GM19035 (cell line): ENCODE data around the gene BET1L.
"Not testable (repeated sequence)": the region's sequence is repeated elsewhere in the genome, so short reads cannot be mapped to it uniquely, and the experiment has no call there.

Experiments
- ATAC-seq: cut with Tn5 transposase; IDR thresholded peaks from one replicate; pipeline ENCODE4 v1.9.1; 2021; ENCODE audit not compliant: unreplicated experiment

BET1L gene

DNA sequence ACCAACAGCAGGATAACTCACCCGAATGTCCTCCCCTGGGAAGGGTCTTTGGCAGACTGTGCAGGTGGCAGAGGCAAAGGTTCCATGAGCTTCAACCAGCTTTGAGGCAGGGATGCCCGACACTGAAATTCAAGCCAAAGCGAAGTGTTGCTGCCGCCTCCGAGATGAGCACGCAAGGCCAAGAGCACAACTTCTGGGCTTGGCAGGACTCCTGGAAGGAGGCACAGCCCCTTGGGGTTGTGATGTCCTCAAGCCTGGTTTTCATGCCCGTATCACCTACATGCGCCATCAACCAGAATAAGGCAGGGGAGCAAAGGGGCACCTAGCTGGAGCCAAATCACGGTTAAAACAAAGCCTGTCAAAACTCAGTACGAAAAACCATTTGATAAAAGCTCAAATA, 23.2 kb upstream of the BET1L start:
- ATAC-seq: no peak

DNA sequence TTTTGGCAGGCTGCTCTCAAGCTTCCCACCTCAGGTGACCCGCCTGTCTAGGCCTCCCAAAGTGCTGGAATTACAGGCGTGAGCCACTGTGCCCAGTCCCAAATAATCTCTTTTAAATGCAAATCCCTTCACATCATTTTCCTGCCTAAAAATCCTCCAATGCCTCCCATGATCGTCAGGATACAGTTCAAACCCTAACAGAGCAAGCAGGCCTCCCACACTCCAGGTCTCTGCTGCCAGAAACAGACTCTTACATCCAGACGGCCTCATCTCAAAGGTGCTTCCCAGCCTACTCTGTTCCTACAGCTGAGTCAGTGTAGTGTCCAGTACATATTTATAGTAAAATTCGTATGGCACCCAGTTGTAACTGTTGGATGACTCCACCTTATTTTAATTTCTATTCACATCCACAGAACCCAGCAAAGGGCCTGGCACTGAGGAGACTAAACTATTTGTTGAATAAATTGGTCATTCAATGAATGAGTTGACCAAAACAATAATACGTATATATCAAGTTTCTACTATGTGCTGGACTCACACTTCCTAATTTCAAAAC, 20.7 kb upstream of the BET1L start:
- no peak for ATAC-seq

DNA sequence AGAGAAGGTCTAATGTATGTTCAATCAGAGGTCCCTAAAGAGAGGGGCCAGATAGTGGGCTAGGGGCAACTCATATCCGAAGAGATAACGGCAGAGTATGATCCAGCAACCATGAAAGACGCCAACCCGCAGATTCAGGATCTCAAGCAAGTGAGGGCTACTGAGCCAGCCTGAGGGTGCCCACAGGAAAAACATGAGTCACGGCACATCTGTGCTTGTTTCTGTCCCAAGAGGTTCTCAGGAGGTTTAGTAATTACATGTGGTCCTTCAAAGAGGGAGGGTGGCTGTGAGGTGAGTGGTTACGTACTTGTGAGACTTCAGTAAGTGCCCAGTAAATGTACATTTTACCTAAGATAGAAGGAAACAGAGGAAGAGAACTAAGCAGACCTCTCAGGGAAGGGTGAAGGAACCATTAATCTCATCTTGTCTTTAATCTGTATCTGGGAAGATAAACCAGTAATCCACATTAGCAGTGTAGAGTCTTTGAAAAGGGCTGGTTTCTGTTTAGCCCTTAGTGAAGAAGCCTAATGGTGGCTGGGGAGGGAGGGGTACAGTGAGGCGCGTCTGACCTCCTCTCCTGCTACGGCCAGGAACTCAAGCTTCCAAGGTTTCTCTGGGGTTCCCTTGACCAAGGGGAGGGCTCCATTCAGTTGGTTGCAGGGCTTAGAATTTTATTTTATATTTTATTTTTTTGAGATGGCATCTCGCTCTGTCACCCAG, 18.7 kb upstream of the BET1L start:
- ATAC-seq: no peak

DNA sequence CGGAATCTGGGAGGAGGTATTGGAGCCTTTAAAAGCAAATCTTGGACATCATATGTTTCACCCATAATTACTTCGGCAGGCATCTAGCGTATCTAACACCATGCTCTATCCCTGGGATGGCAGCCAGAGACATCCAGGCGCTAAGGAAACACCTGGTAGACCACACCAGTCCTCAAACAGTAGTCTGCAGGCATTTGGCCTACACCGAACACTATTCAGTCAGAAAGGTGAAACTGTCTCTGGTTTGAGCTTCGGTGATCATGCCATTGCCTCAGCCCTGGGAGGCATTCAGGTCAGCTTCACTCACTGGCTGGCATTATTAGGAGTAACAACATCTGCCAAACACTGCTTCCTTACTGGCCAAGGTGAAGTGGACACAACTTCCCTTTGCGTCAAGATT, 17.2 kb upstream of the BET1L start:
- ATAC-seq: no peak

DNA sequence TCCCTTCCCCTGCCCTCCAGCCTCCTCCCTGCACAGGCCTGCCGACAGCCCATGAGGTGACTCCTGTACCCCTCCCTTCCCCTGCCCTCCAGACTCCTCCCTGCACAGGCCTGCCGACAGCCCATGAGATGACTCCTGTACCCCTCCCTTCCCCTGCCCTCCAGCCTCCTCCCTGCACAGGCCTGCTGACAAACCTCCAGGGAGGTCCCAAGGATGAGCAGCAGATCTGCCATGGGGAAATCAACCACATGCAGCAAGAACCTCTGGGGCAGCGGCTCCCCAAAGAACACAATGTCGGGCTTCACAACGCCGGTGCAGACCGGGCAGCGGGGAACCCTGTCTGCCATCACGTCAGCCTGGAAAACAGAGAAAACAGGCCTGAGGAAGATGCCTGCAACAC, 16.7 kb upstream of the BET1L start:
- ATAC-seq: no peak

DNA sequence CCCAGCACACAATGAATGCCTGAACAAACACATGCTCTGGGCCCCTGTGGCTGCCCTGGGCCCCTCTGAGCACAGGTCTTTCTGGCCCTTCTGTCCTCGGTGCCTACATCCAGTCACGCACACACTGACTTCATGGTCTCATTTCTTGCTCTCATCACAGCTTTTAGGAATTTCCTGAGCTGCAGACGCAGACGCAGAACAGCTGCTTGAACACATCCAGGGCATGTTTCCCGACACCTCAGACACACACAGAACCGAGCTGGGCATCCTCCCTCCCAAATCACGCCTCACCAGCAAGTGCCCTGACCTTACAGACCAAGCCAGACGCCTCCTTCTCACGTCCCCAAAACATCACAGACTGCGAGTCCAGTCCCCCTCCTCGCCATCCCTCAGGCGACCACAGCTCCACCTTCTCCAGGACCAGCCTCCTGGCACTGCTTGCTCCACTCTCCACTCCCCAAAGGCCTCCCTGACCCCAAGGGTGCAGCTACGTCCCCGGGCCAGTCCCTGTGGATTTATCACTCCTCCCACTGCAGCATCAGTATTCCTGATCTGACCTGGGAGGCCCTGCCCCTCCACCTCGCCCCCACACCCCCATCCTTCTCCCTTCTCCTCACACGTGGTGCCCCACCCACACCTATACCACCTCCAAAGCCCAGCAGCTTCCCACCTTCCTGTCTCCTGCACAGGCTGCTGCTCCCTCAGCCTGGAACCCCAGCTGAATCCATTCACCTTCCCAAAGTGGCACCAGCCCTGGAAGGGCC, 16.0 kb upstream of the BET1L start:
- no peak for ATAC-seq

DNA sequence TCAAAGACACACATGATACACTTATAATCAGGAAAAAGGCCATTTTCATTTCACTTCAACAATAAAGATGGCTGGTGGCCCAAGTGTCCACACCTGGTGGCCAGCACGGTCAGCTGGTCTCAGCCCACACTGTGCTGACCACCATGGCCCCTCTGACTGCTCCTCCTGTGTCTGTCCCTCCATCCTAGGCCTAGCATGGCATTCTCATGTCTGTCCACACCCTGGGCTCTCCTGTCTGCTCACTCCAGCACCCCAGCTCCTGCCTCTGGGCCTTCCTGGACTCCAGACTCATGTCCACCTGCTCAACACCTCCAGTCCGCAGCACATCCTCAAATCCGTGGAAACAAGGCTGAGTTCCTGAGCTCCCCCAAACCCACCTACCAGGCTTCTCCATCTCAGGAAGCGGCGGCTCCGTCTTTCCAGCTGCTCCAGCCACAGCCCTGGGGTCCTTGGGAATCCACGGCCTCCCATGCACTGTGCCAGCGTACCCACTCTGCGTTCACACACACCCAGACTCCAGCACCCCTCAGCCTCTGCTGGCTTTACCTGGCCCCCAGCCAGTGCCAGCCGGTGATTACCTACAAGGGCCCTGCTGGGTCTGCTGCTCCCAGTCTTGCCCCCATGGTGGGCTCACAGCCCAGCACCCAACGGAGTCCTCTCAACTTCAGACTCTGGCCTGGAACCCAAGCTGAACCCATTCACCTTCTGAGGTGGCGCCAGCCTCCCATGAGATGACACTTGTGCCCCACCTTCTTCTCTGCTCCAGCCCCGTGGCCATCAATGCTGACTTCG, 15.0 kb upstream of the BET1L start:
- no peak for ATAC-seq

DNA sequence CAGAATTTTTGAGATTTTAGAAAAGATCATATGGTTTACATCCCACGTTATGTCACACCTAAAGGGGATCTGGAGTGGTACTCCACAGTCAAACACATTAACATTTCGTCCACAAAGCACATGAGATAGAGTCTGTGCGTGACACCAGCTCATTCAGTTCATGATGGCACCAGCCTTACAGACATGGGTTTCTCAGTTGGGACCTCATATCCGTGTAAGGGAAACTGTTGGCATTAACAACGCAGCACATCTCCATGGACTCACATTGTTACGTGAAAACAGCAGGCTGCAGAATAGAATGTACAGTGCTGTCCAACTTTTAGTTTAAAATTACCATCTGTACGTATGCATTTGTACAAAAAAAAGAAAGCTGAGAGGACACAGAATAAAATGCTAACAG, 14.3 kb upstream of the BET1L start:
- ATAC-seq: no peak

DNA sequence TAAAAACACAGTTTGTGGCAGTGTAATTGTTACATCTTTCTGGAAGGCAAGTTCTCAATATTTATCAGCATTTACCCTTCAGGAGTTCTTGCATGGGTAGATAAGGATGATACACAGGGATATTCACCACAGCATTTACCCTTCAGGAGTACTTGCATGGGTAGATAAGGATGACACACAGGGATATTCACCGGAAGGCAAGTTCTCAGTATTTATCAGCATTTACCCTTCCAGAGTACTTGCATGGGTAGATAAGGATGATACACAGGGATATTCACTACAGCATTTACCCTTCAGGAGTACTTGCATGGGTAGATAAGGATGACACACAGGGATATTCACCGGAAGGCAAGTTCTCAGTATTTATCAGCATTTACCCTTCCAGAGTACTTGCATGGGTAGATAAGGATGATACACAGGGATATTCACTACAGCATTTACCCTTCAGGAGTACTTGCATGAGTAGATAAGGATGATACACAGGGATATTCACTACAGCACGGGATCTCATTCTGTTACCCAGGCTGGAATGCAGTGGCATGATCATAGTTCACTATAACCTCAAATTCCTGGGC, 13.5 kb upstream of the BET1L start:
- ATAC-seq: not testable (repeated sequence)

DNA sequence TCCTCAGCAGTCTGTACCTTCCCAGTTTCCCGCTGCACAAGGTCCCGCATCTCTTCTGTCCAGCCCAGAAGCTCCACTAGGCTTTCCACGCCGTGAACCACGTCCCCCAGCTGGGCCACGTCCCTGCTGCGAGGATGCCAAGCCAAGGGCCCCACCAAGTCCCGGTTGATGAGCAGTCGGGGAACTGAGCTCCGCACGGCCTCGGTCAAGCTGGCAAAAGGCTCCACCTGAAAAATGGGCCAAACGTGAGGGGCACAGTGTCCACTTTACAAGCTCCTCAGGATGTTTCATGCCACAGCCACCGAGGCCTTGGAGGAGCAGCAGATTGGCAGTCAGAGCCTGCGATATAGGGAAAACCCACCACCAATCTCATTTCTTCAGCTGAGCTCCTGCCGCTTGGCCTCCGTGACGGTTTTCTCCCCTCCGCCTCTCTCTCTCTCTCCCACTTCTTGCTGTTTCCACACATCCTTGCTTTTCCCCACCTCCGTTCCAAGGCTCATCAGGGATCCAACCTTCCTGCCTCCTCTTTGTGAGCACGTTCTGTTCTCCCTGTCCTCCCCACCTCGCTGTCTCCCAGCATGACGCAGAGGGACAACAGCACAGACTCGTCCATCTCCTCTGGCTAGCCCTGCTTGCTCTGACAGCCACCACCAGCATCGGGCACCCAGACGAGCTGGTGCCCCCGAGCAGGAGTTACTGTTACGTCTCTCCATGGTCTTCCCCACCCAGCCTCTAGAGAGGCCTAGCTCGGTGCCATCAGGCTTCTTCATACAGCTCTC, 11.8 kb upstream of the BET1L start:
- ATAC-seq: no peak

DNA sequence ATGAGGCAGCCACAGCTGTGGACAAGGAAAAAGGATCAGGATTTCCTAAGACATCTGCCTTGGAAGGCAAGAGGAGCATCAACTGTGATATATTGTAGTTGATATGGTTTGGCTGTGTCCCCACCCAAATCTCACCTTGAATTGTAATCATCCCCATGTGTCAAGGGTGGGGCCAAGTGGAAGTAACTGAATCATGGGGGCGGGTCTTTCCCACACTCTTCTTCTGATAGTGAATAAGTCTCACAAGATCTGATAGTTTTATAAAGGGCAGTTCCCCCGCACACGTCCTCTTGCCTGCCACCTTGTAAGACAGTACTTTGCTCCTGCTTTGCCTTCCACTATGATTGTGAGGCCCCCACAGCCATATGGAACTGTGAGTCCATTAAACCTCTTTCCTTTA, 10.5 kb upstream of the BET1L start:
- no peak for ATAC-seq

DNA sequence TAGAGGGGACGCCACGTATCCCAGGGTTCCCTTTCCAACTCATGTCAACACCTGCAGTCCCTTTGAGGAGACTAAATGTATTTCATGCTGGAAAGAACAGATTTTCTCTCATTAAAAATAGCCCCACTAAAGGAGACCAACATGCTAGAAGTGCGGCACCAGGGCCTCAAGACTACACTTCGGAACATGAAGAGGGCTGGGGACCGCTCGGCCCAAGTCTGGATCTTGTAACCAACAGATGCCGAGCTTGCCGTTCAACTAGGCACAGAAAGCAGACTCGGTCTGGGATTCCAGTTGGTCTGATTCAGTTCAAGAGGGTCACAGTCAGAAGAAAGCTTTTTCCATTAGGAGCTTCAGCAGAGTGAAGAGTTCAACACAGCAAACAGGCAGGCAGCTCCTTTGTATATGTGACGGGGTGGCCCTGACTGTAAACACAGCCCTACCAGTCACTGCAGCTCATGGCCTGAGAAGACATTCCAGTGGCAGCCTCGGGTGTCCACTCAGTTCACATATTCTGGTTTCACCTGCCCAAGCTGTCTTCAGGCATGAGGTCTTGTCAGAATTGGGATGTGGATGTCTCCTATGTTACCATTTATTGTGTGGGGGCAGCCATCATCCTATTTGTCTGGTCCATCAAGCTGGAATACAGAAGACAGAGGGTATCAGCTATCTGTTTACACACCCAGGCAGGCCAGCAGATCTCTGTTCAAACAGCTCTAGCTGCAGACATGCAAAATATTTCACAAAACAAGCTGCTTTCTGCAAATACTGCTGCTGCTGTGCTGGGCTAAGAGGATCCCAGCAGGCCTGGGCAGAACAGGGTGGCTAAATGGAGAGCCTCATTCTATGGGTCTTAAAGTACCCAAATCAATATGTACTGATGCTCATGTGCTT, 9.1 kb upstream of the BET1L start:
- no peak for ATAC-seq

DNA sequence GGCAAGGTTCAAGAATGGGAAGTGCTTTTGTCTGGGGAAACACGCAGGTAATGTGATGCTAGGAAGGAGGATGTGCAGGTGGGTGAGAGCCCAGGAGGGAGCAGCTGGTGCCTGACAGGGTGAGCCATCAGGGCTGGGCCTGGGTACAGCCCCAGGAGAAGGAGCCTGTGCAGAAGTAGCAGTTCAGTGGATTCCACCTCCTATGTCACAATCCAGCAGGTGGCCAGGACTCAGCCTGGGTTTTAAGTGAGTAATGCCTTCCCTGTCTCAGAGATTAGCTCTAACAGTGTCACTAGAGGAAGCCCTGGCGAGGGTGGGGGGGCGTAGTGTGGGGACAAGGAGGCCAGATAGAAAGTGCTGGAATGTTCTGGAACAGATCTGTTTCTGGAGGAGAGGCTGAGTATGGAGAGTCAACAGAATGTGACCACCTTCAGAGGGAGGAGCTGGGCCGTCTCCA, 8.4 kb upstream of the BET1L start:
- no peak for ATAC-seq

DNA sequence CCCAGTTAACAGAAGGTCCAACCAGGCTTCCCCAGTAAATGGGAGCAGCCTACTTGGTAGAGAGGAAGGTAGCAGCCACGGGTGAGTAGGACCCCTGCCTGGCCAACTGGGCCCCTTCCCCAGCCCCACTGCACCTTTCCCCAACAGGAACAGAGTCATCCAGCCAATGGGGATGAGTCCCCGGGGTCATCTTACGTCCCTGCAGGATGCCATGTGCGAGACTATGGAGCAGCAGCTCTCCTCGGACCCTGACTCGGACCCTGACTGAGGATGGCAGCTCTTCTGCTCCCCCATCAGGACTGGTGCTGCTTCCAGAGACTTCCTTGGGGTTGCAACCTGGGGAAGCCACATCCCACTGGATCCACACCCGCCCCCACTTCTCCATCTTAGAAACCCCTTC, 6.9 kb upstream of the BET1L start:
- ATAC-seq: no peak

DNA sequence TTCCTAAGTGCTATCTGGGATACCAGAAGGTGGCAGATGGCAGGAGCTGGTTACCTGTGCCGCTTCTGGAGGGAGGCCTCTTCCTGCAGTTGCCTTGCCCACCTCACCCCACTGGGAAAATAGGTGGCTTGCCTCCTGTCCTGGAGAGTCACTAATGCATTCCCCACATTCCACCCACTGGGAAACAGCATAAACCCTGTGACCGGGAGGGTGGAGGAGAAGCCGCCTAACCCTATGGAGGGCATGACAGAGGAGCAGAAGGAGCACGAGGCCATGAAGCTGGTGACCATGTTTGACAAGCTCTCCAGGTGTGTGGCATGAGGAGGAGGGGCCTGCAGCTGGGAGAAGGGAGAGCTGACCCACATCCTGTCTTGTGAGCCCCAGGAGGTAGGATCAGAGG, 5.9 kb upstream of the BET1L start:
- ATAC-seq: no peak

DNA sequence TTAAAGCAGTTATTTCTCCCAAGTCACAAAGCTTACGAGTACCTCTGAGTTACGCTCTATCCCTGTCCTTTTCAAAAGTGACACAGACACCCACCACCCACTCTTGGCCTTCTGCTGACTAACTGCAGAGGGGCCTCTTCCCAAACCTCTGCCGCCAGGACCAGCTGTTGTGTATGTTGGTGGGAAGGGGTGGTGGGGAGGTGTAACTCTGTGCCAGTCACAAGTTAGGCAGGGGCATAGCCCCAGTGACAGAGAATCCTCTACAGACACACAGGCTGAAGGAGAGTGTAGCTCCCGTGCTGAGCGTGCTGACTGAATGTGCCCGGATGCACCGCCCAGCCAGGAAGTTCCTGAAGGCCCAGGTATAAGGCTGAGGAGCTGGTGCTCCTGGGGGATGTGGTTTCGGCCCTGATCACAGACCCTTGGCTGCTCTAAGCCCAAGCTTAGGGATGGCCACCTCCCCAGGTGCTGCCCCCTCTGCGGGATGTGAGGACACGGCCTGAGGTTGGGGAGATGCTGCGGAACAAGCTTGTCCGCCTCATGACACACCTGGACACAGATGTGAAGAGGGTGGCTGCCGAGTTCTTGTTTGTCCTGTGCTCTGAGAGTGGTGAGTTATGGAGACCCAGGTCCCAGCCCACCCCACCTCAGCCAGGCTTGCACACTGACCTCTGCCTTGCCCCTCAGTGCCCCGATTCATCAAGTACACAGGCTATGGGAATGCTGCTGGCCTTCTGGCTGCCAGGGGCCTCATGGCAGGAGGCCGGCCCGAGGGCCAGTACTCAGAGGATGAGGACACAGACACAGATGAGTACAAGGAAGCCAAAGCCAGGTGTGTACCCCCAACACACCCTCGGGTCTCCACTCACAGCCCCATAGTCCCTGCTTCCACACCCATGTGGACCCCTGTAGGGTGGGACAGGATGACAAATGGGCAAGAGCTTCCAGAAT, 5.2 kb upstream of the BET1L start:
- ATAC-seq: no peak

DNA sequence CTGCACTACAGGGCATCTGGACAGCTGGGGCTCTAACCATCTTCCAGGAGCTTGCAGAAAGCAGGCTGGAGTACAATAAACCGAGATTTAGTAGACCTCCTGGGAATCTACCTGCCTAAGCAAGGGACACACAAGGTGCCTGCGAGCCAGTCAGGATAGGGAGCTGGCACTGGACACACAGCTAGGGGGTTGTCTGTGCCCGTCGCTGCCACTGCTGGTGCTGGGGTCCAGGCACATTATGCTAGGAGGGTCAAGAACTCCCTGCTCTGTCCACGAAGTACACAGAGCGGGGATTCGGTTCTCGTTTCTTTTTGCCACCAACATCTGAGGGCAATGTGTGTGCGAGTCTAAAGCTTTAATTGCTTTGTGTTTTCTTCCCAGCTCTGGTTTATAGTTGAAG, 4.5 kb upstream of the BET1L start:
- ATAC-seq: no peak

DNA sequence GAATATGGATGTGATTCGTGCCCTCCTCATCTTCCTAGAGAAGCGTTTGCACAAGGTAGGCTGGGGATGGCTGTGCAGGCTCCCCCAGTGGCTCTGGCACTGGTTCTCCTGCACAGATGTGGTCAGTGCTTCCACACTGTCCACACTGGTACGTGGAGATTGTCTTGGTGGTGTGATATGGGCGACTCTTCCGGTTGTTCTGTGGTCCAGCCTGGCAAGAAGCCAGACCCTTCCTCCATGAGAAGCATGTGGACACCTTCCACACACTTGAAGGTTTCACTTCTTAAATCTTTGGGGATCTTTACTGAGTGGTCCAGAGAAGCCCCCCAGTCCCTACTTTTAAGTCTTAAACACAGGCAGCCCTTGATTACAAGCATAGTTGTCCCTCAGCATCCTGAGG, 4.1 kb upstream of the BET1L start:
- ATAC-seq: no peak
